KBM-7 (cell line): Measurements from ENCODE around the gene IQSEC1.
A peak's percentile ranks its signal among the peaks of the same experiment; 100 is the strongest.

Experiments used
- DNase-seq: peaks from one replicate; pipeline ENCODE4 v3.0.0-alpha.2; 2015
- in situ Hi-C: fragments of 300-500 bp; cut with MboI; formaldehyde crosslinking; loops from 2 replicates; pipeline ENCODE4 v1.14.3; 2020; ENCODE audit warnings: low sequenced_read_pairs, low pct_unique_long_range_greater_than_20kb, mixed read lengths

Gene IQSEC1

GRCh38 chr3:12935861-12936830, 137.1 kb downstream of the IQSEC1 start:
- no peak for DNase-seq
- in situ Hi-C loops, result no loop called here

GRCh38 chr3:12935023-12935860, 138.0 kb downstream of the IQSEC1 start:
- DNase-seq, result no peak
- in situ Hi-C loops, result no loop called here

GRCh38 chr3:12934431-12934830, 138.8 kb downstream of the IQSEC1 start:
- in situ Hi-C loops, result no loop called here
- peak; percentile 16 for DNase-seq

GRCh38 chr3:12933901-12934300, 139.3 kb downstream of the IQSEC1 start:
- in situ Hi-C loops, result no loop called here
- DNase-seq, result no peak

GRCh38 chr3:12932754-12933153, 140.5 kb downstream of the IQSEC1 start:
- DNase-seq, result no peak
- in situ Hi-C loops, result no loop called here

- in situ Hi-C loops, result no loop called here
- DNase-seq, result no peak
Observed at GRCh38 chr3:12932347-12932746, 140.9 kb downstream of the IQSEC1 start.

- in situ Hi-C loops, result no loop called here
- DNase-seq, result no peak
Observed at GRCh38 chr3:12931273-12931905, 141.8 kb downstream of the IQSEC1 start.

GRCh38 chr3:12929801-12930200, 143.4 kb downstream of the IQSEC1 start:
- no peak for DNase-seq
- in situ Hi-C loops, result no loop called here

GRCh38 chr3:12926660-12927059, 146.6 kb downstream of the IQSEC1 start:
- in situ Hi-C loops, result no loop called here

GRCh38 chr3:12925648-12926047, 147.6 kb downstream of the IQSEC1 start:
- in situ Hi-C loops, result no loop called here
- no peak for DNase-seq

More at GRCh38 chr3:12926660-12927059, 146.6 kb downstream of the IQSEC1 start:
- no peak for DNase-seq

GRCh38 chr3:12924437-12924836, 148.8 kb downstream of the IQSEC1 start:
- no peak for DNase-seq
- in situ Hi-C loops, result no loop called here

- no peak for DNase-seq
- in situ Hi-C loops, result no loop called here
Observed at GRCh38 chr3:12922881-12923431, 150.3 kb downstream of the IQSEC1 start.

GRCh38 chr3:12922306-12922705, 150.9 kb downstream of the IQSEC1 start:
- DNase-seq, result no peak
- in situ Hi-C loops, result no loop called here

GRCh38 chr3:12921736-12922135, 151.5 kb downstream of the IQSEC1 start:
- in situ Hi-C loops, result no loop called here
- no peak for DNase-seq

GRCh38 chr3:12920967-12921366, 152.3 kb downstream of the IQSEC1 start:
- in situ Hi-C loops, result no loop called here
- DNase-seq, result no peak

- in situ Hi-C loops, result no loop called here
- DNase-seq, result no peak
Observed at GRCh38 chr3:12919205-12919604, 154.0 kb downstream of the IQSEC1 start.

- DNase-seq, result no peak
- in situ Hi-C loops, result no loop called here
Observed at GRCh38 chr3:12918231-12918630, 155.0 kb downstream of the IQSEC1 start.

- peak; percentile 80 for DNase-seq
- in situ Hi-C loops, result no loop called here
Observed at GRCh38 chr3:12916159-12916558, 157.1 kb downstream of the IQSEC1 start.

- in situ Hi-C loops, result no loop called here
- DNase-seq, result no peak
Observed at GRCh38 chr3:12914088-12914487, 159.1 kb downstream of the IQSEC1 start.
